Pancreas (tissue), 10 donors: Measurements from ENCODE around the gene TRPC4AP. TPM values are rescaled to one million over a fixed set of nuclear protein-coding genes. Genes with fewer than 3 reads are reported as not detected.
A peak's percentile ranks its signal among the peaks of the same experiment; 100 is the strongest.

Source experiments
- ATAC-seq, 4 donors: fragments of 200-7000 bp; cut with Tn5 transposase; one replicate each; pipeline versions ENCODE4 v1.8.0 to v1.9.1; 2020; ENCODE audit warnings: mild to moderate bottlenecking in 4 of 4, moderate library complexity in 4 of 4
- DNase-seq, 6 donors: peaks; one replicate each; pipeline ENCODE4 v3.0.0-alpha.2; 2020
- FAIRE-seq: peaks from 2 replicates; lab custom pipeline; 2012; peaks lifted over from hg19 to GRCh38; lab: Jason Lieb, UNC
- H3K27ac ChIP-seq, 4 donors: fragments of 200-600 bp; sonication (generic); 1 replicate in 3 of 4; 2 replicates in 1 of 4; pipeline versions ENCODE4 v1.5.0 to v1.8.0; 2020
- H3K27me3 ChIP-seq, 4 donors: fragments of 200-600 bp; one replicate each; pipeline ENCODE4 v1.8.0; 2021
- H3K36me3 ChIP-seq, 3 donors: fragments of 200-600 bp; sonication (generic) in 1 of 3; one replicate each; pipeline versions ENCODE4 v1.5.0 to v1.8.0; 2020 to 2021
- H3K4me1 ChIP-seq, 3 donors: fragments of 200-600 bp; one replicate each; pipeline ENCODE4 v1.8.0; 2021
- H3K4me3 ChIP-seq, 4 donors: fragments of 200-600 bp; sonication (generic) in 2 of 4; one replicate each; pipeline versions ENCODE4 v1.5.0 to v1.8.0; 2020 to 2021
- H3K9me3 ChIP-seq, 4 donors: fragments of 200-600 bp; one replicate each; pipeline ENCODE4 v1.8.0; 2021
- CTCF ChIP-seq, 4 donors: fragments of 200-600 bp; sonication (generic) in 3 of 4; IDR thresholded peaks; one replicate each; pipeline versions ENCODE4 v1.5.0 to v1.8.0; 2021; ENCODE audit warnings: antibody characterized with exemption in 4 of 4
- WGBS, 2 donors: extraction: QIAGEN DNeasy Blood & Tissue Kit; methylation state at CpG; one replicate each; pipeline ENCODE4 v1.1.7; 2013; 5-methylcytosine and 5-hydroxymethylcytosine counted together
- intact Hi-C, 3 donors: fragments of 100-400 bp; cut with DNase I; formaldehyde crosslinking; loops; one replicate each; pipeline versions ENCODE4 v1.11.1 to v1.14.2; 2022
- polyA plus RNA-seq, 2 donors: library from polyadenylated mRNA; stranded (reverse); fragments of 200-250 nt; gene quantifications; one replicate each; pipeline ENCODE4 v1.2.3, GENCODE V29; 2013
- total RNA-seq, 6 donors: library from RNA; stranded (reverse); fragmentation: NEBNext Ultra II Directional in 4 of 6; extraction: Animal tissue kit (Norgen Biotek cat#: 25700) in 4 of 6; gene quantifications; one replicate each; pipeline versions ENCODE4 v1.2.1 to v1.2.4, GENCODE V29; 2021 to 2023
- donor health status: healthy with polysubstance abuse.
- donor health status: DM: no; HTN: no; CAD: no; lungs with moderate emphysema.
- donor health status: DM: no; HTN: no; CAD: no.
- donor health status: control.
- donor health status: control.
- donor health status: Bipolar disorder and iron deficiency.
- donor health status: DM: yes; HTN: yes; CAD: no.
- donor health status: DM: no; HTN: no; CAD: no.
- donor health status: DM: no; HTN: no; CAD: no.
- donor health status: DM: yes; HTN: yes; CAD: no.

The TRPC4AP gene
- total and polyA plus RNA-seq, 8 donors: 30.7 to 43.1 (median 34.0) TPM

GRCh38 chr20:35004051-35004725 is 88.4 kb downstream of the TRPC4AP start:
- Histone ChIP-seq H3K27ac (no peak overlapping the region), H3K4me1 (no peaks in the 10 kb centered on the region), H3K4me3 (no peak overlapping the region), H3K9me3 (no peaks in the 10 kb centered on the region), H3K27me3 (no peaks in the 10 kb centered on the region), H3K36me3 (peaks cover 9 to 81% (median 54%) of the 10 kb centered on the region in 3 donors)
- intact Hi-C loops: no loop called here
- ATAC-seq (no peak), FAIRE-seq (no peak), DNase-seq (peak in 3 of 6 donors; percentile 5 to 39 (median 35))
- no peak for TF ChIP-seq CTCF (IDR thresholded peaks at IDR 0.05)
- 89 to 90% methylated on average over 18 of the region's 18 CpGs for WGBS, 2 donors

DNA sequence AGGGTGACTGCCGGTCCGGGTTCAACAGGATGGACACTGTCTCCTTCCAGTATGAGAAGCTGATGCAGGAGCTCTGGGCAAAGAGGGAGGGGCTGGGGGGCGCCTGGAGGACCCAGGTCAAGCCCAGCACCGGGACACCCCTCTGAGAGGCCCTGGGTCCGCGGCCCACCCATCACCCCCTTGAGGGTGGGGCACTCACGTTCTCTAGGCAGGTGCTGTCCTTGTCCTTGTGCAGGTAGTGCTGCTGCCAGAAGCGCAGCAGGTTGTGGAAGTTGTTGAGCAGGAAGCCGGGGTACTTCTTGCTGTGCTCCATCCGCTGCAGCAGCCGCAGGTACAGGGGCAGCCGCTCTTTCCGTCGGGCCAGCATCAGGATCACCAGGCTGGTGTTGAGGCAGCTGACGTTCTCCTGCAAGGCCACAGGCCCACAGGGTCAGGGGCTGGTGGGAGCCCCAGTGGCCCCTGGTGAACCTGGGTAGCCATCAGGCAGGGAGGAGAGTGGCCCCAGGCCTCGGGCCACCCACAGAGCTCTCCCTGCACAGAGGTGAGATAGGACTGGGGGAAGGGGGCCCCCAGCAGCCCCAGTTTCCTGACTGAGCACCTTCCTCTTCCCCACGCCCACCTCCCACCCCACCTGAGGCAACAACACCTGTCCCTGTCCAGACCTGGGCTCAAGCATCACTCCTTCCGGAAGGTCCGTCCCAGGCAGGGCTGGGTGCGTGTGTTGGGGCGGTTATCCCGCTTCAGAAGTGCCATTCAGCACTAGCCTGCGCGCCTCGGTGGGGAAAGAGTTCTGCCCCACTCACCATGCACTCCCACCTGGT is 89.2 kb downstream of the TRPC4AP start:
- no peak for TF ChIP-seq CTCF (IDR thresholded peaks at IDR 0.05)
- Histone ChIP-seq H3K27ac (no peak overlapping the region), H3K4me3 (no peak overlapping the region), H3K27me3 (no peaks in the 10 kb centered on the region), H3K4me1 (no peaks in the 10 kb centered on the region), H3K36me3 (peaks cover 9 to 87% (median 59%) of the 10 kb centered on the region in 3 donors), H3K9me3 (no peaks in the 10 kb centered on the region)
- DNase-seq (peak in 3 of 6 donors; percentile 24 to 62 (median 51)), ATAC-seq (no peak), FAIRE-seq (no peak)
- intact Hi-C loops: no loop called here
- 91 to 95% methylated on average over 24 to 25 of the region's 25 CpGs for WGBS, 2 donors

- H3K4me3 ChIP-seq: no peak overlapping the region
- H3K9me3 ChIP-seq: no peaks in the 10 kb centered on the region
- H3K36me3 ChIP-seq: peaks cover 9 to 81% (median 57%) of the 10 kb centered on the region in 3 donors
- FAIRE-seq (no peak), DNase-seq (peak in 3 of 6 donors; percentile 11 to 29 (median 29)), ATAC-seq (no peak)
- H3K4me1 ChIP-seq: no peaks in the 10 kb centered on the region
- H3K27me3 ChIP-seq: no peaks in the 10 kb centered on the region
- TF ChIP-seq CTCF (IDR thresholded peaks at IDR 0.05): no peak
- WGBS, 2 donors: 76 to 81% methylated on average over 10 of the region's 10 CpGs
- H3K27ac ChIP-seq: no peak overlapping the region
- intact Hi-C loops: no loop called here
Observed at GRCh38 chr20:35002426-35003210, 90.0 kb downstream of the TRPC4AP start.

GRCh38 chr20:35001596-35002362 is 90.8 kb downstream of the TRPC4AP start:
- no peak for FAIRE-seq
- intact Hi-C loops: no loop called here

More at GRCh38 chr20:35001596-35002362, 90.8 kb downstream of the TRPC4AP start:
- H3K36me3 ChIP-seq: peaks cover 9 to 75% (median 52%) of the 10 kb centered on the region in 3 donors
- H3K27ac ChIP-seq: no peak overlapping the region
- DNase-seq: peak in 2 of 6 donors; percentile 17 to 52
- H3K9me3 ChIP-seq: no peaks in the 10 kb centered on the region
- H3K4me1 ChIP-seq: no peaks in the 10 kb centered on the region
- no peaks in the 10 kb centered on the region for H3K27me3 ChIP-seq
- TF ChIP-seq CTCF (IDR thresholded peaks at IDR 0.05): no peak
- 92 to 94% methylated on average over 15 of the region's 15 CpGs for WGBS, 2 donors
- ATAC-seq: no peak
- no peak overlapping the region for H3K4me3 ChIP-seq
